CD4-positive, alpha-beta T cell treated with Interleukin-6 at 100 ng/mL for 8 hours (primary cell): ENCODE measurements around the gene MORF4L1.
A peak's percentile ranks its signal among the peaks of the same experiment; 100 is the strongest.
"Not testable (repeated sequence)": the region's sequence is repeated elsewhere in the genome, so short reads cannot be mapped to it uniquely, and the experiment has no call there.

ENCODE experiments used
- DNase-seq: peaks from one replicate; pipeline ENCODE4 v3.0.0-alpha.2; 2020; ENCODE audit warnings: mixed read lengths, low spot score

MORF4L1 gene

DNA sequence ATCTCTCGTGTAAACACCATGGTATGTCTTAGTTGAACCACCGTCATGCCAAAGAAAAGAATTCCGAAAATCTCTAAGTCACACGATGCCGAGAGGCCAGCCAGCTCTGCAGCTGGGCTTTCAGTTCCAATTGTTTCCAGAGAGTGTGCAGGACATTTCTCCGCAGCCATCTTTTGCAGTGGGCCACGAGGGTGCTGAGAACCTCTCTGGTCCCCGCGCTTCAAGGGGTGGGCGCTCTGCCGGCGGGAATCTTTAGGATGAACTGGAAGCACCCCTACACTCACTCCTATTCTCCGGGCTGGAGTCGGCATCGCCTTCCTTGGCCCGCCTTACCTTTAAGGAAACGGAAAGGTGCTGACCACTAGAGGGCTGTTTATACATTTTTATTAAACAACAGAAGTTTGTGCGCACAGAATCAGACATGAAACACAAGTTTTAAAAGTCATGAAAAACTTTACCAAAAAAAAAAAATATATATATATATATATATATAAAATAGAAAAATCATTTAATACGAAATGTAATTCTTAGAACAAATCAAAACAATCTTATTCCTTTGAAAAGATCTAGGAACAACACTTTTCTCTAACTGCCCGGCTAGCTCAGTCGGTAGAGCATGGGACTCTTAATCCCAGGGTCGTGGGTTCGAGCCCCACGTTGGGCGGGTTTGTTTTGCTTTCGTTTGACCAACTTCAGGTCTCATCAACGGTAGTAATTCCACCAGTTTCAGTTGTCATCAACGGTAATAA is 12.5 kb upstream of the MORF4L1 start:
- peak; percentile 63 for DNase-seq

DNA sequence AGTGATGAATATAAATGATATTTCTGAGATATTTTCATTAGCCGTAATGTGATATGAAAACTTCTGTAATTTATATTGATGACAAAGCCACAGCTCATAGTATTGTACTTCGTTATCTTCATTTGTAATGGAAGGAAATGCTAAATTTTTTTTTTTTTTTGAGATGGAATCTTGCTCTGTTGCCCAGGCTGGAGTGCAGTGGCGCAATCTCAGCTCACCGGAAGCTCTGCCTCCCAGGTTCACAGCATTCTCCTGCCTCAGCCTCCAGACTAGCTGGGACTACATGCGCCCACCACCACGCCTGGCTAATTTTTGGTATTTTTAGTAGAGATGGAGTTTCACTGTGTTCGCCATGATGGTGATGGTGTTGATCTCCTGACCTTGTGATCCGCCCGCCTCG is 7.1 kb upstream of the MORF4L1 start:
- DNase-seq = not testable (repeated sequence)

DNA sequence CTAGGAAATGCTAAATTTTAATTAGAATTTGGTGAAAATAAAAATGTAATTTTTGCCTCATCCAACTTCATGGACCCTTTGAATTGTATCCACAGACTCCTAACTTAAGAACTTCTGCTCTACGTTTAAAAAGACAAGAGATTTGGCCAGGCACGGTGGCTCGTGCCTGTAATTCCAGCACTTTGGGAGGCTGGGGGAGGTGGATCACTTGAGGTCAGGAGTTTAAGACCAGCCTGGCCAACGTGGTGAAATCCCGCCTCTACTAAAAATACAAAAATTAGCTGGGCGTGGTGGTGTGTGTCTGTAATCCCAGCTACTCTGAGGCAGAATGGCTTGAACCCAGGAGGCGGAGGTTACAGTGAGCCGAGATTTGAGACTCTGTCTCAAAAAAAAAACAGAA is 6.7 kb upstream of the MORF4L1 start:
- DNase-seq = not testable (repeated sequence)

DNA sequence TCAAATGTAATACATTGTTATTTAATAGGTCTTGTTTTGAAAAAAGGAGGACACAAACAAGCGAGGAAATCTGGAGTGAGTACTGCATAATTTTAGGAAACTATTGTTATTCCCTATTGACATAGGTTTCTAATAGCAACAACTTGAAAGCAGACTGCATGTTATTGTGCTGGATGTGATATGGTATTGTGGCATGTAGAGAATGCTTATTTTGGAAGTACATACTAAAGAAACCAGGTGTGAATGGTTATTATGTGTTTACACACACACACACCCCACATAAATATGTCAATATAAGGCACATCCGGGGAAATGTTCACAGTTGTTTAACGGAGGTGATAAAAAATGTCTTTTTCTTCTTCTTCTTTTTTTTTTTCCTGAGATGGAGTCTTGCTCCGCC is 5.9 kb upstream of the MORF4L1 start:
- no peak for DNase-seq

DNA sequence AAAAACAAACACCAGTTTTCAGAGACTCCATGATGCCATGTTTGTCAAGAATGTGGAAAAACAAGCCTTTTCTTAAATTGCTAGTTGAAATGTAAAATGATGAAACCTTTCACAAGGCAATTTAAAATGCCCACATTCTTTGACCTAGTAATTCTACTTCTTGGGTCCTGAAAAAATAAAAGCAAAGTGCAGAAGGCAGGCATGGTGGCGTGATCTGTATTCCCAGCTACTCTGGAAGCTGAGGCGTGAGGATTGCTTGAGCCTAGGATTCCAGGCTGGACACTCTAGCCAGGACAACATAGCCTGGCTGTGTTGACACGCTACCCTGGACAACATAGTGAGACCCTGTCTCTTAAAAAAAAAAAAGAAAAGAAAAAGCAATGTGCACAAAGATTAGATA is 4.3 kb upstream of the MORF4L1 start:
- DNase-seq = no peak

DNA sequence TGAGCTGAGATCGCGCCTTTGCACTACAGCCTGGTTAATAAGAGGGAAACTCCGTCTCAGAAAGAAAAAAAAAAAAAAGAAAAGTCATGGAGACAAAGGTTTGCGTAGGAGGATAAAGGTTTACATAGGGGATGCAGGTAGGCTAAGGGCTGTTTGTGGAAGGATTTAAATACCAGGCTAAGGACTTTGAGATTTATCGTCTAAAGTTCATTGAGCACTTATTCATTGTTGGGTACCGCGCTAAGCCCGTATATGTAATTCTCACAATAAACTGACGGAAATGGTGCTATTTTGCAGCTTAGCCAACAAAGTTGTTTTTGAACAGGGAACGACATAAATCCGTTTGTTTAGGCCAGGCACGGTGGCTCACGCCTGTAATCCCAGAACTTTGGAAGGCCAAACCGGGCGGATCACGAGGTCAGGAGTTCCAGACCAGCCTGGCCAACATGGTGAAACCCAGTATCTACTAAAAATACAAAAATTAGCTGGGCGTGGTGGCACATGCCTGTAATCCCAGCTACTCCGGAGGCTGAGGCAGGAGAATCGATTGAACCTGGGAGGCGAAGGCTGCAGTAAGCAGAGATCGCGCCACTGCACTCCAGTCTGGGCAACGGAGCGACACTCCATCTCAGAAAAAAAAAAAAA is 1.1 kb upstream of the MORF4L1 start:
- DNase-seq = not testable (repeated sequence)

DNA sequence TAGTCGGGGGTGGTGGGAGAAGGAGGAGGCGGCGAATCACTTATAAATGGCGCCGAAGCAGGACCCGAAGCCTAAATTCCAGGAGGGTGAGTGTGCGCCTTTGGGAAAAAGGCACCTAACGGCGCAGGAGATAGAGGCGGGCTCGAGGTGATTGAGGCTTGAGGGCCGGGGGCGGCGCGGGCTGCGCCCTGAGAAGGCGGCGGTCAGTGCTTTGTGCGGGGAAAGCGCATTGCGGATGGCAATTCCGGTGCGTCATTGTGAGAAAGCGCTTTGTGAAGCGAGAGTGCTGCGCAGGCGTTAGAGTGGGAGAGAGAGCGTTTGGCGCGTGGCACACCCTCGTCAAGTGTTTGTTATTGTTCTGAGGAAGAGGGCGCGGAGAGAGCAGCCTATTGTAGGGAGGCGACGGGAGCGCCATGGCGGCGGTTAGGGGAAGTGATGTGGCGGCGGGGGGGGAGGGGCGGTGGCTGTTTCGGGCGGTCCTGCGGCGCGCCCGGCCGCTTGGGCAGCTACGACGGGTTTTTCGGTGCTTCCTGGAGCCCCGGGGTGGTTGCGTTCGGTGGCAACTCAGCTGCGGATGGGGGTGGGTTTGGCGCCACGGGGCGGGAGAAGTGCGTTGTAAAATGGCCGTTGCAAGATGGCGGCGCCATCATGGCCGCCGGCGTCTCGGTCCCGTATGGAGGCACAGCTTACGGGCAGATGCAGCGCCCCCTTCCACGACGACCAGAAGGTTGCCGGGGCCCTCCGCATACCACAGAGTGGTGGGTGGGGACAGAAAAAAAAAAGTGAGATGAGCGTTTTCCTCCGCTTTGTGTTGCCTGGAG is 492 bp downstream of the MORF4L1 start:
- DNase-seq = peak; percentile 90

DNA sequence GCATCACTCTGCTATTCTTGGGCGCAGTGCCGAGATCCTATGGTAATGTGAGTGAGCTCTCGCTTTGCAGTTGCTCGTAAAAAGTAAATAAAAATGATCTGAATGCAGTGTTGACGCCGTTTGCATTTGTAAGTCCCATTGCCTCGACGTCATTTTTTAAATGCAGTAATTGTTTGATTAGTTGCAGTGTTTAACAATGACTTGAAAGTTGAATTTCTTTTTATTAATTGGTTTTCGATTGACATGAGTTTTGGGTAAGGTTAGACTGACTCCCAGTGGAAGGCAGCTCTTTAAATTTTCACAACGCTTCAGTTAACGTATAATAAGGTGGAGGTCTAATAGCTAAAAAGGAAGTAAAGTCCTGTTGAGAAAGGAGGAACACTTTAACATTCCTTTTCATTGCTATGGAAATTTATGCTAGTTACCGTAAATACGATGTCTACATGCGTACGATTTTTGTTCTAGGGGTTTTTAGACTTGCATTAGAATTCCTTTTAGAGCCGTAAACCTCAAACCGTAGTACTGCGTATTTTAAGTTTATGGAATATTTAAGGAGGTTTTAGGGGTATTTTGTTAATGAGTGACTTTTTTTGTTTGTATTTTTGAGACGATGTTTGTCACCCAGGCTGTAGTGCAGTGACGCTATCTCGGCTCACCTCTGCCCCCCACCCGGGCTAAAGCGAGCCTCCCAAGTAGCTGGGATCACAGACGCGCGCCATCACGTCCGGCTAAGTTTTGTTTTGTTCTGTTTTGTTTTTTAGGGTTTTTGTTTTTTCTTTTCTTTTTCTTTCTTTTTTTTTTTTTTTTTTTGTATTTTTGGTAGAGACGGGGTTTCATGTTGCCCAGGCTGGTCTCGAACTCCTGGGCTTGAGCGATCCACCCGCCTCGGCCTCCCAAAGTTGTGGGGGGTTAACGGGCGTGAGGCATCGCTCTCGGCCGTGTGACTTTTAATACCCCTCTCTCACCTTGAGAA is 1.4 kb downstream of the MORF4L1 start:
- DNase-seq = peak; percentile 15

DNA sequence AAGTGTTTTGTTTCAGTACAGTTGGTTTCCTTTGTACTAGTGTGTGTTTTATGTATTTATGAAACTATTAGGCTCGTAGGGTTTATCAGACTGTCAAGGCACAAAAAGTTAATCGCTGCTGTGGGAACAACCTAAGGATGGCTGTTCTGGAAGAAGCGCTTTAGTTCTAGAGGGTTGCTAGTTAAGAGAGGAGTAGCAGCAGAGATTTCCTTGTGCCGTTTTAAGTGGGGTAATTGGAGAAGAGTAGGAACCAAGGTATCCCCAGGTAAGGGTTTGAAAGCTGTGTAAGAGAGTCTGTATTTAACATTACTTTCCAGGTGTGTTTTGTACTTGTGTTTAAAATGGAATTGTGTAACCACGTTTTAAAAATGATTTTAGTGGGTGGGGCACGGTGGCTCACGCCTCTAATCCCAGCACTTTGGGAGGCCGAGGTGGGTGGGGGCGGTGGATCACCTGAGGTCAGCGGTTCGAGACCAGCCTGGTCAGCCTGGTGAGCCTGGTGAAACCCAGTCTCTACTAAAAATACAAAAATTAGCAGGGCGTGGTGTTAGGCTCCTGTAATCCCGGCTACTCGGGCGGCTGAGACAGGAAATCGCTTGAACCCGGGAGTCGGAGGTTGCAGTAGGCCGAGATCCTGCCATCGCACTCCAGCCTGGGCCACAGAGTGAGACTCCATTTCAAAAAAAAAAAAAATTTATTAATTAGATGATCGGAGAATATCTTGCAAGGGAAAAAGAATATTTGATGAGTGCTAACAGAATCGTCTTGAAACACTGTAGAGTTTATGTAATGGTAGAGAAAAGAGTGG is 2.6 kb downstream of the MORF4L1 start:
- no peak for DNase-seq

DNA sequence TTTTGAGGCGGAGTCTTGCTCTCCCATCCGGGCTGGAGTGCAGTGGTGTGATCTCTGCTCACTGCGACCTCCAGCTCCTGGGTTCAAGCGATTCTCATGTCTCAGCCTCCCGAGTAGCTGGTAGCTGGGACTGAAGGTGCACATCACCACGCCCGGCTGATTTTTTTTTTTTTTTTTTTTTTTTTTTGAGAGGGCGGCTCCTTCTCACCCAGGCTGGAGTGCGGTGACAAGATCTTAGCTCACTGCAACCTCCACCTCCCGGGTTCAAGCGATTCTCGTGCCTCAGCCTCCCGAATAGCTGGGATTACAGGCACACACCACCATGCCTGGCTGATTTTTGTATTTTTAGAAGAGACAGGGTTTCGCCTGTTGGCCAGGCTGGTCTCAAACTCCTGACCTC is 4.3 kb downstream of the MORF4L1 start:
- not testable (repeated sequence) for DNase-seq

DNA sequence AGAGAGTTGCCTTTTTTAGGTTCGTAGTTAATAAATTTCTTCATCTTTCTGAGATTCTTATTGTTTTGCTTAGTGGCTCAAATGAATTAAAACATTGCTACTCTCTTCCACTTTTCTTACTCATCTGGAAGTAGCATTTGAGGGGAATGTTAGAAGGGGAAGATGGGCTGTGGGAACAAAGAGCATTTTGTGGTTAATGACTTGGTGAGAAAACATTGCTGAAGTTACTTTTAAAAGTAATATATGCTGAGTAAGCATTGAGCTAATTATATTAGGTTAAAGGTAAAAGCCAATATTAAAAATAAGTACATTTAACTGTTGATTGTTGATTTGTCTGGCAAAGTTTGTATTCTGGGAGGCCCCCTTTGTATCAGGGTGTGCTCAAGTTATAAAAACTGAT is 5.7 kb downstream of the MORF4L1 start:
- no peak for DNase-seq

DNA sequence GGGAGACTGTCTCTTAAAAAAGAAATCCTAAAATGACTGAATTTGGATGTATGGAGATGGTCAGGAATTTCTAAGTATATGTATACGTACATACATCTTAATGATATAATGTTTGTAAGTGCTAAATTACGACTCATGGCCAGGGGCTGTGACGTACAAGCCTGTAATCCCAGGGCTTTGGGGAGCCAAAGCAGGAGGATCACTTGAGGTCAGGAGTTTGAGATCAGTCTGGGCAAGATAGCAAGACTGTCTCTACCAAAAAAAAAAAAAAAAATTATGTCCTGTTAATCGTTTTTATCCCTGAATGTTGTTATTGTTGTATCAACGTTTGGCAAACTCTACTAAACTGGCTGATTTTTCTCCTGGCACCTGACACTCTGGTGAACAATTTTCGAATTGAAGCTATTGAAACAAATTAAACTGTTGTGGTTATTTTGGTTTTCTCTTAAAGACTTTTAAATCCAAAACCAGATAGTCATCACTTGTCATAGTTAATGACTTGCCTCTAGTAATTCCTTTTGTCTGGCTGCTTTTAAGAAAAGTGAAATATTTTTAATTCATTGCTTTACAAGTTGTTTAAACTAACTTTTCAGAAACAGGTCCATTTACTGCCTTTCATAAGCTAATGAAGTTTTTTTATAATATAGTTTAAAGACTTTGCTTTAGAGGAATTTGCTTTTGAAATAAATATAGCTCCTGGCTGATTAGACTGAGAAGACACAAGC is 7.0 kb downstream of the MORF4L1 start:
- DNase-seq = no peak

DNA sequence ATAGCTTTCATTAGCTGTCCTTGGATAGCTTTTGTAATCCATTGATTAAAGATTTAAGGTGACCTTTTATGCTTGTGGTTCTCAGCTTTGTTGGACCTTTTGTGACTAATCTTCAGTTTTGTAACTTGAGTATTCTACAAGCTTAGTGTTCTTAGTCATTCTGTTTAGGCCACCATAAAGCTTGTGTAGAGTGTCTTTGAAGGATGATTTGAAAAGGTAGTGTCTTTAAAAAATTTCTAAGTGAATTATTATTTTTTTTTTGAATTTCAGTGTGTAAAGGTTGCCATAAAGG is 7.5 kb downstream of the MORF4L1 start:
- DNase-seq = no peak

DNA sequence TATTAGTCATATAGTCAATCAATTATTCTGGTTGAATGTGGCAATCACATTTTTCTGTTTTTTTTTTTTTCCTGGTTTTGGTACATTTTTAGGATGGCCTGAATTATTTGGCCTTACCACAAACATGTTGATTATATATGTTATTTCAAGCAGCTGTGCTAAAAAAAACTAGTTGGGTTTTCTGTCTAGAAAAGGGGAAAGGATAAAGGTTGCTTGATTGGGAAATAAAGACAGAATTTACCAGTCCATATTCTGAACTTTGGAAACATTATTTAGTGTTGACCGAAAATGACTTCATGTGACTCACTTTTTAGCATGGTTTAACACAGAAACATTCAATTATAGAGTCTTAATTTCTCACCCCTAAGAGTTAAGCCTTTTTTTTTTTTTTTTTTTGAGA is 8.1 kb downstream of the MORF4L1 start:
- DNase-seq = no peak

DNA sequence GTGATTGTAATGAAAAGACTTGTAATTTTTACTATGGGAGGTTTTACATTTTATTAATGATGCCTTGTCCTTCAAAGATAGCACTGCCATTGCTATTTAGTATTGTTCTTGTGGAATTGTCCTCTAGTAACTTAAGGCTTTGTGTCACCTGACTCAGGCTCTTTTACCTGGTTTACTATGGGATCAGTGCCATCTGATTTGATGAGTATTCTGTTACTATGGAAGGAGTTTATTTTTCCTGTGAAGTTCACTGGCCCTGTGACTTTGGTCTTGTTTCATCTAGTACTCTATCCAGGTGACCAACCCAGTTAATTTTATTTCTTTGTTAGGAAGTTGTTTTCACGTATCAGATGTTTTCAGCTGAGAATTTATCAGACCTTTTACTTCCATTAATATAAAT is 9.0 kb downstream of the MORF4L1 start:
- DNase-seq = no peak

DNA sequence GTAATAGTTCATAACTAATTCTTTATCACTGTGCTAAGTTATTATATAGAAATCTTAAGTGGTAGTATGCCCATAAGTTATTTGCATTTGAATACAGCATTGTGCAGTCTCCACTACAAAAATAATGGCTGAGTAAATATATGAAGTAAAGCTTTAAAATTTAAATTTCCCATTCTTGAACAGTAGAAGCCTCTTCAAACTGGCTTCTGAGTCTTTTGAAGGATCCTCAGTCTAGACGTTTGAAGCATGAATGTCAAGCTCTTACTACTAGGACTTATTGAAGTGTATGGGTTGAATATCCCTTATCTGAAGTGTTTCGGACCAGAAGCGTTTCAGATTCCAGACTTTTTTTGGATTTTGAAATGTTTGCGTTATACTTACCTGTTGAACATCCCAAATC is 16.3 kb downstream of the MORF4L1 start:
- DNase-seq = no peak

DNA sequence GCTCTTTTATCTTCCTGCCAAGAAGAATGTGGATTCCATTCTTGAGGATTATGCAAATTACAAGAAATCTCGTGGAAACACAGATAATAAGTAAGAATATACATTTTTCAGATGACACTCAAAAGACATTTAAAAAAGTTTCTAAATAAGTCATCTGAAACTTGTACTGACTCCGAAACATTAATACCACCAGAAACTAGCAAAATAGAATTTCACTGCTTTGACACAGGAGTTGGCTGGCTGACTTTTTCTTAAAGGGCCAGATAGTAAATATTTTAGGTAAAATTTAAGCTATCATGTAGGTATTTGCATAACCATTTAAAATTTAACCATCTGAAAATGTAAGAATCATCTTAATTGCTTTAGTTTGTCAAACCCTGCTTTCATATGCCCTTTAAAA is 20.8 kb downstream of the MORF4L1 start:
- no peak for DNase-seq

DNA sequence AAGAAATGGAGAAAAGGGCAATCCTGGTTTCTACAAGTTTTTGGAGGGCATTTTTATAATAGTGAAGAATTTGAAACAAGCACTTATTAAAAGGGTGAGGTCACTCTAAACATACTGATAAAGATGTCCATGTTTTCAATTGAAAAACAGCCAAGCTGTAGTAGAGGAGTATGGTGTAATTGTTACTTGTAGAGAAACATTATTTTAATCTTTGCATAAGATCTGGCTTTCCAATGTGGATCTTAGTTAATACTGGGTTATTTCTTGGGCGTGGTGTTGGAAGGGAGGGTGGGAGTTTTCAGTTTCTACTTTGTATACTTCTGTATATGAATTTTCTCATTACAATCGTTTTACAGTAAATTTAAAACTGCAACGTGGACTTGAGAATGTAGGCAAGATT is 22.8 kb downstream of the MORF4L1 start:
- DNase-seq = no peak

DNA sequence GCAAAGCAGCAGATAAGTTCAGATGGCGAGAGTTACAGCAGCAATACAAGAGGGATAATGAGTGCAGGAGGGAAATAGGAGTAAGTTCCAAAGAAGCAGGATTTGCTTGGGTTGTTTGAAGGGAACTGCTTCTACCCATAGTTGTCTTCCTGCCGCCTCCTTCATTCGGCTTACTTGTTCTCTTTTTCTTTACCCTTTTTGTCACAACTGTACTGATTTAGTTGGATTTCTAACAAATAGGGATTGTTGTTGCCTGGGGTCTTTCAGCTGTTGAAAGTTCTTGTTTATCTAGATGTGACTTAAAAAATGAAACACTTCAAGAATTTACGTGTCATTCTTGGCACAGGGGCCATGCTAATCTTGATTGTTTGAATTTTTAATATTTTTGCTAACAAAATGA is 25.9 kb downstream of the MORF4L1 start:
- no peak for DNase-seq

DNA sequence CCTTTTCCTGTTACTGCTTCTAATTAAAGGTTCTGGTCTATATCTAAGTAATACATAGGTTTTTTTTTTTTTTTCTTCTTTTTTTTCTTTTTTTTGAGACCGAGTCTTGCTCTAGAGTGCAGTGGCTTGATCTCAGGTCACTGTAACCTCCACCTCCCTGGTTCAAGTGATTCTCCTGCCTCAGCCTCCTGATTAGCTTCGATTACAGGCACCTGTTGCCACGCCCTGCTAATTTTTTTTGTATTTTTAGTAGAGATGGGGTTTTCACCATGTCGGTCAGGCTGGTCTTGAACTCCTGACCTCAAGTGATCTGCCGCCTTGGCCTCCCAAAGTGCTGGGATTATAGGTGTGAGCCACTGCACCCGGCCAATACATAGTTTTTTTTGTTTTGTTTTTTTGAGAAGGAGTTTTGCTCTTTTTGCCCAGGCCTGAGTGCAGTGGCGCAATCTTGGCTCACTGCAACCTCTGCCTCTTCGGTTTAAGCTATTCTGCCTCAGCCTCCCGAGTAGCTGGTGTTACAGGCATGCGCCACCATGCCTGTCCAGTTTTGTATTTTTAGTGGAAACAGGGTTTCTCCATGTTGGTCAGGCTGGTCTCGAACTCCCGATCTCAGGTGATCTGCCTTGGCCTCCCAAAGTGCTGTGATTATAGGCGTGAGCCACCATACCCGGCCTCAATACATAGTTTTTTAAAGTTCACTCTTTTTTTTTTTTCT is 28.3 kb downstream of the MORF4L1 start:
- DNase-seq = not testable (repeated sequence)
